H54 (cell line): ENCODE data around the gene HK1.
A peak's percentile ranks its signal among the peaks of the same experiment; 100 is the strongest.
"Not testable (repeated sequence)": the region's sequence is repeated elsewhere in the genome, so short reads cannot be mapped to it uniquely, and the experiment has no call there.

Experiments used
- DNase-seq: peaks from one replicate; pipeline ENCODE4 v3.0.0; 2011; ENCODE audit warnings: low spot score, mixed read lengths; ENCODE audit not compliant: insufficient read length
- FAIRE-seq: peaks from 3 replicates; lab custom pipeline; 2011; peaks lifted over from hg19 to GRCh38; lab: Jason Lieb, UNC
- POLR2A ChIP-seq: IDR thresholded peaks from 2 replicates; pipeline ENCODE4 v1.6.1; 2011; ENCODE audit warnings: low read depth, mild to moderate bottlenecking, low read length

HK1 gene

GRCh38 chr10:69270990-69271389 lies 7.3 kb upstream of the HK1 start:
- no peak for TF ChIP-seq POLR2A

GRCh38 chr10:69272624-69273023 lies 5.7 kb upstream of the HK1 start:
- FAIRE-seq (no peak), DNase-seq (no peak)
- TF ChIP-seq POLR2A = no peak

More at GRCh38 chr10:69270990-69271389, 7.3 kb upstream of the HK1 start:
- DNase-seq (no peak), FAIRE-seq (no peak)

GRCh38 chr10:69275444-69275843 lies 2.9 kb upstream of the HK1 start:
- TF ChIP-seq POLR2A = no peak
- DNase-seq = no peak
- no peak for FAIRE-seq

GRCh38 chr10:69276503-69276902 lies 1.8 kb upstream of the HK1 start:
- DNase-seq (no peak), FAIRE-seq (no peak)
- TF ChIP-seq POLR2A = no peak

- no peak for TF ChIP-seq POLR2A
- no peak for FAIRE-seq
- no peak for DNase-seq
These were observed 814 bp downstream of the HK1 start for GRCh38 chr10:69279110-69279509.

- FAIRE-seq (no peak), DNase-seq (no peak)
- no peak for TF ChIP-seq POLR2A
These were observed 3.5 kb downstream of the HK1 start for GRCh38 chr10:69281507-69282413.

GRCh38 chr10:69284402-69284801 lies 6.1 kb downstream of the HK1 start:
- FAIRE-seq, DNase-seq: not testable (repeated sequence)

GRCh38 chr10:69285699-69286098 lies 7.4 kb downstream of the HK1 start:
- FAIRE-seq = no peak
- DNase-seq = no peak
- no peak for TF ChIP-seq POLR2A

GRCh38 chr10:69287181-69287580 lies 8.9 kb downstream of the HK1 start:
- FAIRE-seq (no peak), DNase-seq (no peak)
- TF ChIP-seq POLR2A = no peak

- DNase-seq (no peak), FAIRE-seq (no peak)
- TF ChIP-seq POLR2A = no peak
These were observed 12.7 kb downstream of the HK1 start for GRCh38 chr10:69290993-69291392.

- FAIRE-seq (no peak), DNase-seq (no peak)
- TF ChIP-seq POLR2A = no peak
These were observed 14.2 kb downstream of the HK1 start for GRCh38 chr10:69292459-69292858.

- FAIRE-seq = no peak
- no peak for TF ChIP-seq POLR2A
- DNase-seq = no peak
These were observed 16.8 kb downstream of the HK1 start for GRCh38 chr10:69295027-69295636.

GRCh38 chr10:69303632-69304051 lies 25.3 kb downstream of the HK1 start:
- DNase-seq (no peak), FAIRE-seq (peak; percentile 68)

GRCh38 chr10:69306421-69306820 lies 28.1 kb downstream of the HK1 start:
- no peak for TF ChIP-seq POLR2A
- no peak for FAIRE-seq
- no peak for DNase-seq

More at GRCh38 chr10:69303632-69304051, 25.3 kb downstream of the HK1 start:
- TF ChIP-seq POLR2A = no peak
